Mucosa of descending colon (tissue), 3 donors: Measurements from ENCODE around the gene KAZN. TPM values are rescaled to one million over a fixed set of nuclear protein-coding genes. Genes with fewer than 3 reads are reported as not detected.

ENCODE experiments used
- ATAC-seq: fragments of 200-7000 bp; cut with Tn5 transposase; one replicate; pipeline ENCODE4 v1.9.1; 2020; ENCODE audit warnings: mild to moderate bottlenecking, moderate library complexity
- DNase-seq, 3 donors: peaks; one replicate each; pipeline ENCODE4 v3.0.0-alpha.2; 2020
- H3K36me3 ChIP-seq: fragments of 200-600 bp; one replicate; pipeline ENCODE4 v1.8.0; 2021; ENCODE audit warnings: low read depth, mild to moderate bottlenecking
- H3K4me1 ChIP-seq: fragments of 200-600 bp; one replicate; pipeline ENCODE4 v1.8.0; 2021; ENCODE audit warnings: low read depth, mild to moderate bottlenecking
- H3K4me3 ChIP-seq: fragments of 200-600 bp; one replicate; pipeline ENCODE4 v1.8.0; 2021; ENCODE audit warnings: mild to moderate bottlenecking
- H3K9me3 ChIP-seq: fragments of 200-600 bp; one replicate; pipeline ENCODE4 v1.8.0; 2021; ENCODE audit warnings: mild to moderate bottlenecking
- CTCF ChIP-seq: fragments of 200-600 bp; IDR thresholded peaks from one replicate; pipeline ENCODE4 v1.8.0; 2022; ENCODE audit warnings: antibody characterized with exemption, mild to moderate bottlenecking
- intact Hi-C, 2 donors: fragments of 100-400 bp; cut with DNase I in 1 of 2; cut with micrococcal nuclease in 1 of 2; formaldehyde crosslinking; loops; one replicate each; pipeline versions ENCODE4 v1.11.0 to v1.11.1; 2022; cut with DNase I, micrococcal nuclease
- total RNA-seq, 3 donors: library from RNA; stranded (reverse); fragmentation: NEBNext Ultra II Directional in 2 of 3; extraction: Animal tissue kit (Norgen Biotek cat#: 25700) in 2 of 3; gene quantifications; one replicate each; pipeline versions ENCODE4 v1.2.1 to v1.2.4, GENCODE V29; 2021 to 2023
- donor health status: DM: no; HTN: no; CAD: no; lungs with moderate emphysema.
- donor health status: DM: no; HTN: no; CAD: no.
- donor health status: DM: no; HTN: yes; CAD: no.

Gene KAZN
- total RNA-seq, 3 donors from 2014 or later: 9.7 to 21.9 (median 15.8) TPM

GRCh38 chr1:14937288-14937949 lies 338.9 kb downstream of the KAZN start:
- no peak for TF ChIP-seq CTCF
- ATAC-seq (no peak), DNase-seq (no peak)
- H3K4me1 ChIP-seq: no peaks in the 10 kb centered on the region
- intact Hi-C loops: no loop called here
- H3K9me3 ChIP-seq: no peaks in the 10 kb centered on the region
- no peaks in the 10 kb centered on the region for H3K36me3 ChIP-seq
- no peak overlapping the region for H3K4me3 ChIP-seq

- Histone ChIP-seq H3K9me3 (no peaks in the 10 kb centered on the region), H3K4me1 (no peaks in the 10 kb centered on the region), H3K36me3 (no peaks in the 10 kb centered on the region), H3K4me3 (no peak overlapping the region)
- DNase-seq: no peak
- intact Hi-C loops: no loop called here
- peak; percentile 43 for ATAC-seq
- no peak for TF ChIP-seq CTCF
Measured at GRCh38 chr1:14939527-14940284, 341.2 kb downstream of the KAZN start.

GRCh38 chr1:14940285-14940870 lies 341.9 kb downstream of the KAZN start:
- intact Hi-C loops: no loop called here
- Histone ChIP-seq H3K4me3 (no peak overlapping the region), H3K4me1 (no peaks in the 10 kb centered on the region), H3K9me3 (no peaks in the 10 kb centered on the region), H3K36me3 (no peaks in the 10 kb centered on the region)
- ATAC-seq (no peak), DNase-seq (no peak)
- no peak for TF ChIP-seq CTCF

GRCh38 chr1:14941864-14942263 lies 343.4 kb downstream of the KAZN start:
- Histone ChIP-seq H3K9me3 (no peaks in the 10 kb centered on the region), H3K4me3 (no peak overlapping the region), H3K36me3 (no peaks in the 10 kb centered on the region), H3K4me1 (no peaks in the 10 kb centered on the region)
- DNase-seq (no peak), ATAC-seq (no peak)
- TF ChIP-seq CTCF: no peak
- intact Hi-C loops: no loop called here

DNA sequence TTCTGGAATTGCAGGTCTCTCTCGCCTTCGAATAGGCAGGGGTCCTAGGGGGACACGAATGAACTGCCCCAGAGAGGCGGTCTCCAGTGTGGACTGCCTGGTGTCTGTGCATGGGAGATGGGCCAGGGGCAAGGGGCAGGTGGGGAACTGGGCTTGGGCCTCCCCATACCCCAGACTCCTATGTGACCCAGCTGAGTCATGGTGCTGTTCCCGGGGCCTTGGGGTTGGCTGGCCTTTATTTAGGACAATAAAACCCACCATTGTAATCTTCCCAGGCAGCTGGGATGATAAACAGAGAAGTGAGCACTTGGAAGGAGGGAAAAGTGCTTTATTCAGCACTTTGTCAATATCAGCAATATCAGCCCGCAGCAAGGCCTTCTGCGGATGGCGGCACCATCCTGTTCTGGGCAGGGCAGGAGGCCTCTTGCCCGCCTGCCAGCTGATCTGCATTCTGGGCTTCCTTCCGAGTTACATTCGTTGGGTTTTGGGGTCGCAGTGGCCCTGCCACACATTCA lies 346.0 kb downstream of the KAZN start:
- Histone ChIP-seq H3K36me3 (no peaks in the 10 kb centered on the region), H3K9me3 (no peaks in the 10 kb centered on the region), H3K4me3 (no peak overlapping the region), H3K4me1 (no peaks in the 10 kb centered on the region)
- TF ChIP-seq CTCF: no peak
- DNase-seq (no peak), ATAC-seq (no peak)
- intact Hi-C loops: no loop called here
